PC-3 (cell line): Measurements from ENCODE around the gene FAM124A.

Experiments used
- CTCF ChIP-seq: fragments of 300-600 bp; sonication (generic); conservative IDR thresholded peaks from 2 replicates; pipeline ENCODE4 v1.5.1; 2017; ENCODE audit warnings: antibody characterized with exemption, low read depth, mild to moderate bottlenecking, low read length
- EZH2 ChIP-seq: fragments of 300-600 bp; sonication (generic); IDR thresholded peaks from one replicate; pipeline ENCODE4 v1.6.1; 2017; ENCODE audit warnings: antibody characterized with exemption, mild to moderate bottlenecking, low read length; ENCODE audit not compliant: unreplicated experiment

GRCh38 chr13:51244637-51245405, 22.6 kb downstream of the FAM124A start:
- TF ChIP-seq EZH2: no peak
- TF ChIP-seq CTCF: no peak
